Mesothelial cell of epicardium (in vitro differentiated cells): ENCODE data around the gene ZNF662. TPM values are rescaled to one million over a fixed set of nuclear protein-coding genes. Genes with fewer than 3 reads are reported as not detected.

Experiments used
- DNase-seq, 2 experiments: peaks; one replicate each; pipeline ENCODE4 v3.0.0; 2021; ENCODE audit warnings: low spot score in 2 of 2; ENCODE audit not compliant: unreplicated experiment in 2 of 2
- H3K27ac Mint-ChIP-seq: 2 replicates; pipeline ENCODE4 v1.8.0; 2021; ENCODE audit warnings: mixed read lengths
- H3K27me3 Mint-ChIP-seq: 2 replicates; pipeline ENCODE4 v1.8.0; 2021; ENCODE audit warnings: low read depth, mixed read lengths
- H3K36me3 Mint-ChIP-seq: 2 replicates; pipeline ENCODE4 v1.8.0; 2021; ENCODE audit warnings: mixed read lengths
- H3K4me1 Mint-ChIP-seq: 2 replicates; pipeline ENCODE4 v1.8.0; 2021; ENCODE audit warnings: mixed read lengths
- H3K4me3 Mint-ChIP-seq: 2 replicates; pipeline ENCODE4 v1.8.0; 2021; ENCODE audit warnings: mild to moderate bottlenecking, moderate library complexity, mixed read lengths
- H3K9me3 Mint-ChIP-seq: 2 replicates; pipeline ENCODE4 v1.8.0; 2021; ENCODE audit warnings: mixed read lengths
- total RNA-seq: library from RNA; stranded (reverse); gene quantifications from 3 replicates; pipeline ENCODE4 v1.2.1, GENCODE V29; 2021
- TF ChIP-seq, protein P1 (sequence below): fragments of 200-600 bp; sonication (generic); IDR thresholded peaks from one replicate; pipeline ENCODE4 v1.5.0; 2021; ENCODE audit warnings: antibody characterized with exemption; ENCODE audit not compliant: unreplicated experiment

The ZNF662 gene
- total RNA-seq, 1 donor from 2014 or later, result 0.45 TPM

DNA sequence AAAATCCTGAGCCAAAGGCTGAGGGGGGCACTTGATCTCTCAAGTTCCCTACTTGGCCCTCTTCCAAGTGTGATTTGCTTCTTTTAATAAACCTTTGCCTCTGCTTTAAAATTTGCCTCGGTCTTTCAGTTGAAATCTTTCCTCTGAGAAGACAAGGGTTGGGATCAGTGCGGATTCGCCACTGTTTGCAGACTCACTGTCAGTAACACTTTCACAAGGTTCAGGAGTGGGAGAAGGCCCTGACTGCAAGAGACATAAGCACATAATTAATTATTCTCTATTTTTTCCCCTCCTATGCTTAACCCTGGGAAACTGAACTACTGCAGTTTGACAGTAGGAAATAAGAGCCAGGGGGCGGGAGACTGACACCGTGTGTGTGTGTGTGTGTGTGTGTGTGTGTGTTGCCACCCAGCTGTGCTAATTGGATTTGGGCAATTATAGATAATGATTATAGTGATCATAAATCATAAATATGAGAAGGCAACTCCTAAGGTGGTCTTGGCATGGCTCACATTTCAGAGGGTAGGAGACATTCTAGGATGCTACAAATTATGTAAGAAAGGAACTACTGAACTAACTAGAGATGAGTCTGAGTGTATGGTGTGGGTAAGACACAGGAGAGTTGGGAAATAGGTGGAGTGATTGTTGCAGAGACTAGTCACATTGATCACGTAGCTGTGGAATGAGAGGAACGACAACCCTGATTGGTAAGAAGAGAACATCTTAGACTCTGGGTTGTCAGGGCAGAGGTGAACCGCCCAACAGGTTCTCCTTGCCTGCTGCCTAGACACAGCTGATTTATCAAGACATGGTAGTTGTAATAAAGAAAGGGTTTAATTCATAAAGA lies 5.5 kb upstream of the ZNF662 start:
- Mint-ChIP-seq H3K9me3 (peaks cover 3% of the 10 kb centered on the region), H3K27ac (no peak overlapping the region), H3K36me3 (no peaks in the 10 kb centered on the region), H3K27me3 (peaks cover 31% of the 10 kb centered on the region), H3K4me3 (no peak overlapping the region), H3K4me1 (no peaks in the 10 kb centered on the region)
- TF ChIP-seq, protein P1, sequence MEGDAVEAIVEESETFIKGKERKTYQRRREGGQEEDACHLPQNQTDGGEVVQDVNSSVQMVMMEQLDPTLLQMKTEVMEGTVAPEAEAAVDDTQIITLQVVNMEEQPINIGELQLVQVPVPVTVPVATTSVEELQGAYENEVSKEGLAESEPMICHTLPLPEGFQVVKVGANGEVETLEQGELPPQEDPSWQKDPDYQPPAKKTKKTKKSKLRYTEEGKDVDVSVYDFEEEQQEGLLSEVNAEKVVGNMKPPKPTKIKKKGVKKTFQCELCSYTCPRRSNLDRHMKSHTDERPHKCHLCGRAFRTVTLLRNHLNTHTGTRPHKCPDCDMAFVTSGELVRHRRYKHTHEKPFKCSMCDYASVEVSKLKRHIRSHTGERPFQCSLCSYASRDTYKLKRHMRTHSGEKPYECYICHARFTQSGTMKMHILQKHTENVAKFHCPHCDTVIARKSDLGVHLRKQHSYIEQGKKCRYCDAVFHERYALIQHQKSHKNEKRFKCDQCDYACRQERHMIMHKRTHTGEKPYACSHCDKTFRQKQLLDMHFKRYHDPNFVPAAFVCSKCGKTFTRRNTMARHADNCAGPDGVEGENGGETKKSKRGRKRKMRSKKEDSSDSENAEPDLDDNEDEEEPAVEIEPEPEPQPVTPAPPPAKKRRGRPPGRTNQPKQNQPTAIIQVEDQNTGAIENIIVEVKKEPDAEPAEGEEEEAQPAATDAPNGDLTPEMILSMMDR, result no peak
- no peak for DNase-seq

DNA sequence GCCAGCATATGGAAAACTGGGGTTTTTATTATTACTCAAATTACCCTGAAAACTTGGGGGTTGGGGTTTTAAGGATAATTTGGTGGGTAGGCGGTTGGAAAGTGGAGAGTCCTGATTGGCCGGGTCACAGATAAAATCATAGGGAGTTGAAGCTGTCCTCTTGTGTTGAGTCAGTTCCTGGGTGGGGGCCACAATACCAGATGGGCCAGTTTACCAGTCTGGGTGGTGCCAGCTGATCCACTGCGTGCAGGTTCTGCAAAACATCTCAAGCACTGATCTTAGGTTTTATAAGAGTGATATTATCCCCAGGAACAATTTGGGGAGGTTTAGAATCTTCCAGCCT lies 4.9 kb upstream of the ZNF662 start:
- Mint-ChIP-seq H3K4me3 (no peak overlapping the region), H3K27me3 (peaks cover 32% of the 10 kb centered on the region), H3K27ac (no peak overlapping the region), H3K9me3 (peaks cover 3% of the 10 kb centered on the region), H3K36me3 (no peaks in the 10 kb centered on the region), H3K4me1 (no peaks in the 10 kb centered on the region)
- no peak for DNase-seq
- TF ChIP-seq, protein P1, result no peak

DNA sequence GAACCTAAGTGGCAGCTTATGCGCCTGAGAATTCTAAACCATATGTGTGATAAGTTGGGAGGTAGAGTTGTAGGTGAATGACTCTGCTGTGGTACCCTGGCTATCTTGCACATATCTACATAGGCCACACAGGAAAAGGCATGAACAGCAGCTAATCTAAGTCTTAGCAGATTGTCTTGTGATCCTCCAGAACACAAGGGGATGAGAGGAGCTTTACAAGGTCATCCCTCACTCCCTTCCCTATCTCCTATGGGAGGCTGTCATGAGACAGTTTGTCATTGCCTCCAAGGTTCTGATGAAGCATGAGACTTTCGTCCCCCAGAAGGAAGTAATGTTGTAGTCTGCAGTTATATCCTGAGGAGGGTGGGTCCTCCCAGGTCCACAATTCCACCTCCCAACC lies 3.7 kb upstream of the ZNF662 start:
- peaks cover 35% of the 10 kb centered on the region for H3K27me3 Mint-ChIP-seq
- peaks cover 3% of the 10 kb centered on the region for H3K9me3 Mint-ChIP-seq
- H3K36me3 Mint-ChIP-seq, result no peaks in the 10 kb centered on the region
- H3K4me3 Mint-ChIP-seq, result no peak overlapping the region
- no peaks in the 10 kb centered on the region for H3K4me1 Mint-ChIP-seq
- TF ChIP-seq, protein P1, result no peak
- no peak overlapping the region for H3K27ac Mint-ChIP-seq
- DNase-seq, result no peak

DNA sequence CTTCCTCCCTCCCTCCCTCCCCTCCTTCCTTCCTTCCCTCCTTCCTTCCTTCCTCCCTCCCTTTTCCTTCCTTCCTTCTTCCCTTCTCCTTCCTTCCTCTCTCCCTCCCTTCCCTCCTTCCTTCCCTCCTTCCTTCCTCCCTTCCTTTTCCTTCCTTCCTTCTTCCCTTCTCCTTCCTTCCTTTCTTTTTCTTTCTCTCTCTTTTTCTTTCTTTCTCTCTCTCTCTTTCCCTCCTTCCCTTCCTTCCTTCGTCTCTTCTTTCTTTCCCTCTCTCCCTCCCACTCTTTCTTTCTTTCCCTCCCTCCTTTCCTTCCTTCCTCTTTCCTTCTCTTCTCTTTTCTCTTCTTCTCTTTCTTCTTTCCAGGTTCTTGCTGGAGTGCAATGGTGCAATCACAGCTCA lies 1.9 kb upstream of the ZNF662 start:
- no peaks in the 10 kb centered on the region for H3K4me1 Mint-ChIP-seq
- H3K4me3 Mint-ChIP-seq, result no peak overlapping the region
- TF ChIP-seq, protein P1, result no peak
- H3K27me3 Mint-ChIP-seq, result peaks cover 35% of the 10 kb centered on the region
- H3K27ac Mint-ChIP-seq, result no peak overlapping the region
- peaks cover 3% of the 10 kb centered on the region for H3K9me3 Mint-ChIP-seq
- no peaks in the 10 kb centered on the region for H3K36me3 Mint-ChIP-seq
- no peak for DNase-seq

DNA sequence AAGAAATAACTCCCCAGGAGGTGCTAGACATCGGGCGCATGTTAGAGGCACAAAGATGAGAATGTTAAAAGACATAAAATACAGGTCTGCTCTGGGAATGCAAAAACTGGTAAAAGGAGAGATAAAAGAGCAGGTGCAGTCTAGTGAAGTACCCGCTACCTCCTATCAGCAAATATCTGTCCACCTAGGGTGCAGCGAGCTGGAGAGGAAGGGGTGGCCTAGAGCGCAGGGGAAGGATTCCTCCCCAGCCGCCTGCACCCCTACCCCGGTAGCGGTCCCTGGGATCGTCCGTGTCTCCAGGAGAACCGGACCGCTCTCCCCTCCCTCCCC lies 237 bp upstream of the ZNF662 start:
- Mint-ChIP-seq H3K9me3 (peaks cover 8% of the 10 kb centered on the region), H3K4me3 (no peak overlapping the region), H3K4me1 (no peaks in the 10 kb centered on the region), H3K27me3 (peaks cover 35% of the 10 kb centered on the region), H3K36me3 (no peaks in the 10 kb centered on the region), H3K27ac (no peak overlapping the region)
- no peak for DNase-seq
- TF ChIP-seq, protein P1, result no peak

DNA sequence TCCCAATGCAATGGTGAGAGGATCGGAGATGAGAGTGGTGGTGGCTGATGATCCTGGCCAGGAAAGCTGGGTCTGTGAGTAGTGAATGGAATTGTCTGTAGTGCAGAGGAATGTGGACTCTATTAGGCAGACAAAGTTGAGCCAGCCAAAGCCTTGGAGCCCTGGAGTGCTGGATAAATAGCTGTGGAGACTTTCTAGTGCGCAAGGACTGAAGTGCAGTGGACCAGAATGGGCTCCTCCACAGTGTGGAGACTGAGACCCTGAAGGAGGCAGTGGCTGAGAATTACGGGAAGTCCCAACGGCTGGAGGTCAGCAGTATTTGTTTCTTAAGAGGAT lies 874 bp downstream of the ZNF662 start:
- Mint-ChIP-seq H3K9me3 (peaks cover 16% of the 10 kb centered on the region), H3K4me3 (no peak overlapping the region), H3K27me3 (peaks cover 35% of the 10 kb centered on the region), H3K36me3 (no peaks in the 10 kb centered on the region), H3K27ac (no peak overlapping the region), H3K4me1 (no peaks in the 10 kb centered on the region)
- DNase-seq, result no peak
- TF ChIP-seq, protein P1, result no peak
